CD14-positive monocyte (primary cell): ENCODE data around the gene ERCC5. TPM values are rescaled to one million over a fixed set of nuclear protein-coding genes. Genes with fewer than 3 reads are reported as not detected.

Source experiments
- DNase-seq, 3 donors: peaks; one replicate each; pipeline ENCODE4 v3.0.0-alpha.2; 2011 to 2022
- H2AFZ ChIP-seq: 2 replicates; pipeline ENCODE4 v1.6.0; 2012; ENCODE audit warnings: mild to moderate bottlenecking, low read depth, low read length, inconsistent platforms; ENCODE audit not compliant: insufficient read depth, poor library complexity, severe bottlenecking
- H3K27ac ChIP-seq, 2 donors: 1 replicate in 1 of 2; 2 replicates in 1 of 2; pipeline ENCODE4 v1.5.1; 2012 to 2013; ENCODE audit warnings: low read length in 2 of 2, control low read depth in 1 of 2, inconsistent platforms in 1 of 2, low read depth in 1 of 2, mild to moderate bottlenecking in 1 of 2
- H3K27me3 ChIP-seq, 2 donors: one replicate each; pipeline versions ENCODE4 v1.6.0 to v1.6.1; 2011 to 2013; ENCODE audit warnings: low read length in 2 of 2; ENCODE audit not compliant: control insufficient read depth in 2 of 2, insufficient read depth in 2 of 2
- H3K36me3 ChIP-seq, 2 donors: replicated peaks in 1 of 2; 1 replicate in 1 of 2; 2 replicates in 1 of 2; pipeline versions ENCODE4 v1.5.1 to v1.6.1; 2012 to 2013; ENCODE audit warnings: low read length in 2 of 2, control low read depth in 1 of 2, inconsistent platforms in 1 of 2, mild to moderate bottlenecking in 1 of 2; ENCODE audit not compliant: insufficient read depth in 2 of 2, control insufficient read depth in 1 of 2
- H3K4me1 ChIP-seq, 2 donors: 1 replicate in 1 of 2; 2 replicates in 1 of 2; pipeline versions ENCODE4 v1.5.1 to v1.6.1; 2012 to 2013; ENCODE audit warnings: low read length in 2 of 2, control low read depth in 1 of 2, inconsistent platforms in 1 of 2, mild to moderate bottlenecking in 1 of 2, moderate library complexity in 1 of 2; ENCODE audit not compliant: insufficient read depth in 2 of 2, control insufficient read depth in 1 of 2
- H3K4me2 ChIP-seq: replicated peaks from 2 replicates; pipeline ENCODE3; 2012; ENCODE audit warnings: low read length, moderate library complexity, mild to moderate bottlenecking; ENCODE audit not compliant: poor library complexity, severe bottlenecking; ENCODE audit errors: extremely low read depth
- H3K4me3 ChIP-seq, 3 experiments: fragments of 200-600 bp in 1 of 3; sonication (generic) in 1 of 3; replicated peaks in 1 of 3; 1 replicate in 2 of 3; 2 replicates in 1 of 3; pipeline ENCODE4 v1.5.1; 2011 to 2013; ENCODE audit warnings: low read length in 3 of 3, mild to moderate bottlenecking in 3 of 3, control low read depth in 2 of 3, low read depth in 2 of 3, inconsistent platforms in 1 of 3, moderate library complexity in 1 of 3
- H3K79me2 ChIP-seq: 2 replicates; pipeline ENCODE4 v1.6.0; 2012; ENCODE audit warnings: mild to moderate bottlenecking, control low read depth, inconsistent platforms, low read length, moderate library complexity; ENCODE audit not compliant: insufficient read depth
- H3K9ac ChIP-seq: 2 replicates; pipeline ENCODE4 v1.6.0; 2017; ENCODE audit warnings: low read length, mild to moderate bottlenecking; ENCODE audit not compliant: insufficient read depth, poor library complexity, severe bottlenecking
- H3K9me3 ChIP-seq, 2 donors: replicated peaks in 1 of 2; 1 replicate in 1 of 2; 2 replicates in 1 of 2; pipeline versions ENCODE4 v1.5.1 to v1.6.1; 2012 to 2013; ENCODE audit warnings: low read length in 2 of 2, control low read depth in 1 of 2; ENCODE audit not compliant: control insufficient read depth in 1 of 2, insufficient read depth in 1 of 2
- H4K20me1 ChIP-seq: 2 replicates; pipeline ENCODE4 v1.6.0; 2012; ENCODE audit warnings: mild to moderate bottlenecking, low read length, control low read depth, moderate library complexity; ENCODE audit not compliant: insufficient read depth
- H3K27ac Mint-ChIP-seq, 7 donors: one replicate each; pipeline ENCODE4 v1.8.0; 2020; ENCODE audit warnings: mild to moderate bottlenecking in 7 of 7, mixed read lengths in 7 of 7, moderate library complexity in 6 of 7, inconsistent platforms in 2 of 7
- H3K27me3 Mint-ChIP-seq, 3 donors: one replicate each; pipeline ENCODE4 v1.8.0; 2021 to 2022; ENCODE audit warnings: low read depth in 3 of 3, mild to moderate bottlenecking in 3 of 3, mixed read lengths in 3 of 3, moderate library complexity in 3 of 3, inconsistent platforms in 1 of 3
- H3K36me3 Mint-ChIP-seq, 2 donors: one replicate each; pipeline ENCODE4 v1.8.0; 2020; ENCODE audit warnings: mixed read lengths in 2 of 2, inconsistent platforms in 1 of 2, mild to moderate bottlenecking in 1 of 2
- H3K4me1 Mint-ChIP-seq: one replicate; pipeline ENCODE4 v1.8.0; 2020; ENCODE audit warnings: mild to moderate bottlenecking, mixed read lengths
- H3K4me3 Mint-ChIP-seq, 2 donors: one replicate each; pipeline ENCODE4 v1.8.0; 2020; ENCODE audit warnings: mild to moderate bottlenecking in 2 of 2, mixed read lengths in 2 of 2, moderate library complexity in 1 of 2
- H3K9me3 Mint-ChIP-seq, 7 donors: one replicate each; pipeline ENCODE4 v1.8.0; 2020 to 2022; ENCODE audit warnings: mixed read lengths in 7 of 7, mild to moderate bottlenecking in 6 of 7, moderate library complexity in 6 of 7, inconsistent platforms in 2 of 7
- WGBS: methylation state at CpG from one replicate; pipeline ENCODE4 v1.1.5; 2013; ENCODE audit warnings: missing lambda C conversion rate; ENCODE audit not compliant: insufficient coverage; 5-methylcytosine and 5-hydroxymethylcytosine counted together
- intact Hi-C, 2 donors: fragments of 100-400 bp; cut with micrococcal nuclease; formaldehyde crosslinking; loops; one replicate each; pipeline versions ENCODE4 v1.15.0 to v1.15.1; 2023
- polyA plus RNA-seq, 3 donors: library from polyadenylated mRNA; depleted of rRNA in 1 of 3; unstranded in 2 of 3; stranded (reverse) in 1 of 3; fragments of 300-500 nt in 2 of 3; fragments of >200 nt in 1 of 3; fragmentation: Illumina TruSeq in 2 of 3; gene quantifications; 1 replicate in 2 of 3; 2 replicates in 1 of 3; pipeline ENCODE4 v1.2.3, GENCODE V29; 2012 to 2021
- TF ChIP-seq, protein P1 (sequence below): fragments of 200-600 bp; IDR thresholded peaks from one replicate; pipeline ENCODE4 v1.8.0; 2022; ENCODE audit warnings: antibody characterized with exemption, mild to moderate bottlenecking

ERCC5 gene
- polyA plus RNA-seq, 3 donors = 15.2 to 34.2 (median 22.1) TPM

DNA sequence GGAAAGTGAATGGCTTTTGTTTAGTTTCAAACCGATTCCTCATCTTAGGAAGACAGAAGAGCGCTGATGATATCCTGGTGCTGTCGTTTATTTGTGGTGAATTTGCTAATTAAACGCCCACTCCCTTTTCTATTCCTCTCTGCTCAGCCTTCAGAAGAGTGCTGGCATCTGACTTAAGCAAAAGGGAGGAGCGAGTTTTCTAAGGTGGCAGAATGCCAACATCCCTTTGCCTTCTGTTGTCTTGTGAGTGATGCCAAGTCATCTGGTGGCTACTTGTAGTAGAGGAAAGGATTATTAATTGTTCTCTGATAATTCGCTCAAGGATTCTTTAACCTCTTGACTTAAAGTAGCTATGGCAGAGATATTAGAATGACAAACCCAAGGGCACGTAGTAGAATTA is 68.1 kb downstream of the ERCC5 start:
- Histone ChIP-seq H3K4me2 (no peak overlapping the region), H4K20me1 (no peaks in the 10 kb centered on the region), H3K9ac (no peak overlapping the region), H3K79me2 (no peaks in the 10 kb centered on the region), H3K36me3 (no peaks in the 10 kb centered on the region), H3K27ac (no peak overlapping the region), H3K4me1 (no peaks in the 10 kb centered on the region), H3K9me3 (no peaks in the 10 kb centered on the region), H3K27me3 (no peaks in the 10 kb centered on the region), H3K4me3 (no peak overlapping the region), H2AFZ (no peak overlapping the region)
- intact Hi-C loops = no loop called here
- Mint-ChIP-seq H3K36me3 (no peaks in the 10 kb centered on the region), H3K27me3 (peaks cover 0 to 4% (median 2%) of the 10 kb centered on the region in 3 donors), H3K4me3 (no peak overlapping the region), H3K27ac (no peak overlapping the region), H3K9me3 (peaks cover 0 to 2% (median 0%) of the 10 kb centered on the region in 7 donors), H3K4me1 (no peaks in the 10 kb centered on the region)
- WGBS = 30% methylated on average over 2 of the region's 7 CpGs
- TF ChIP-seq, protein P1, sequence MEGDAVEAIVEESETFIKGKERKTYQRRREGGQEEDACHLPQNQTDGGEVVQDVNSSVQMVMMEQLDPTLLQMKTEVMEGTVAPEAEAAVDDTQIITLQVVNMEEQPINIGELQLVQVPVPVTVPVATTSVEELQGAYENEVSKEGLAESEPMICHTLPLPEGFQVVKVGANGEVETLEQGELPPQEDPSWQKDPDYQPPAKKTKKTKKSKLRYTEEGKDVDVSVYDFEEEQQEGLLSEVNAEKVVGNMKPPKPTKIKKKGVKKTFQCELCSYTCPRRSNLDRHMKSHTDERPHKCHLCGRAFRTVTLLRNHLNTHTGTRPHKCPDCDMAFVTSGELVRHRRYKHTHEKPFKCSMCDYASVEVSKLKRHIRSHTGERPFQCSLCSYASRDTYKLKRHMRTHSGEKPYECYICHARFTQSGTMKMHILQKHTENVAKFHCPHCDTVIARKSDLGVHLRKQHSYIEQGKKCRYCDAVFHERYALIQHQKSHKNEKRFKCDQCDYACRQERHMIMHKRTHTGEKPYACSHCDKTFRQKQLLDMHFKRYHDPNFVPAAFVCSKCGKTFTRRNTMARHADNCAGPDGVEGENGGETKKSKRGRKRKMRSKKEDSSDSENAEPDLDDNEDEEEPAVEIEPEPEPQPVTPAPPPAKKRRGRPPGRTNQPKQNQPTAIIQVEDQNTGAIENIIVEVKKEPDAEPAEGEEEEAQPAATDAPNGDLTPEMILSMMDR = no peak
- no peak for DNase-seq

DNA sequence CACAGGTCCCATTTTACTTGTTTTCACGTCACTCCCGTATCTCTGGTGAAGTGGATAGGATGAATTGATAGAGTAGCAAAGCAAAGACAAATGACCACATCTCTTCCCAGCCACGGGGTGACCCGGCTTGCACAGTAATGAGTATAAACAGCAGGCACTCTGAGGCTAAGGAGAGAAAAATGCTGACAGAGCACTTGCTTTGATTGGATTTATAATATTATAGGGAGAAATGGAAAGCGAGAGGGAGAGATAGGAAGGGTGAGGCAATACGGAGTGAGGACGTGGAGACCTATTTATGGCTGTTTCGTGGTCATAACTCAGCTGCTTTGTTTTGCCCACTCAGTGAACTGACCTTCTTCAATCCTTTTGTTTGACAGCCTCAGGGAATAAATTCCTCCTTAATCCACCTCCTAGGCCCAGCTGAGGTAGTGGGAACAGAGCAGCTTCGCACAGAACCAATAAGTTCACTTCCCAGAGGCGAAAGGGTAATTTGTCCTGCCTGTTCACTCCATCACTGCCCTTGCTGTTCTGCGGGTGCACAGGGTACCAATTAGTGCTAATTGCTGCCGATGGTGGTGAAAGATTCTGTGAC is 68.6 kb downstream of the ERCC5 start:
- no peak overlapping the region for H2AFZ ChIP-seq
- H3K4me1 ChIP-seq = no peaks in the 10 kb centered on the region
- no peaks in the 10 kb centered on the region for H3K36me3 ChIP-seq
- no peak for DNase-seq
- WGBS = 100% methylated on average over 2 of the region's 12 CpGs
- H3K4me1 Mint-ChIP-seq = no peaks in the 10 kb centered on the region
- no peaks in the 10 kb centered on the region for H3K79me2 ChIP-seq
- no peak overlapping the region for H3K27ac Mint-ChIP-seq
- TF ChIP-seq, protein P1 = no peak
- no peaks in the 10 kb centered on the region for H4K20me1 ChIP-seq
- intact Hi-C loops = no loop called here
- no peaks in the 10 kb centered on the region for H3K9me3 ChIP-seq
- no peak overlapping the region for H3K4me2 ChIP-seq
- H3K27ac ChIP-seq = no peak overlapping the region
- H3K9me3 Mint-ChIP-seq = peaks cover 0 to 2% (median 0%) of the 10 kb centered on the region in 7 donors
- no peaks in the 10 kb centered on the region for H3K36me3 Mint-ChIP-seq
- no peak overlapping the region for H3K4me3 Mint-ChIP-seq
- H3K27me3 Mint-ChIP-seq = peaks cover 0 to 6% (median 4%) of the 10 kb centered on the region in 3 donors
- H3K27me3 ChIP-seq = no peaks in the 10 kb centered on the region
- no peak overlapping the region for H3K9ac ChIP-seq
- H3K4me3 ChIP-seq = no peak overlapping the region
